ENCODE results near the gene APBB1IP.

DNA sequence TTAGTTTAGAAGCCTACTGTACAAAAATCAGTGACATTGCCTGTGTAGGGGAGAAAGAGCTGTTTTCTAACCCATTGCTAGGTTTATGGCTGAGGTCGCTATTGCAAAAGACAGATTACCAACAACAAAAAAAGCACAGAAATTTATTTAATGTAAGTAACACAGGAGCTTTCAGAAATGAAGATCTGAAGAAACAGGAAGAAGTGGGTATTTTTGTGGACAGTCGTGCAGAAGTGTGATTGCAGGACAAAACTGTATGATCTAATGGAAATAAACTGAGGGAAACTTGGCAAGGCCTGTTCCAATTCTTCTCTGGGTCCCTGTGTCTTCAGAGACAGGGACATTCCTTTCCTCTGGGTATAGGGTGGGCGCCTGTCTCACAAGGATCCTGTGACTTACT is 87.4 kb downstream of the APBB1IP start:
- TF ChIP-seq, protein P1, sequence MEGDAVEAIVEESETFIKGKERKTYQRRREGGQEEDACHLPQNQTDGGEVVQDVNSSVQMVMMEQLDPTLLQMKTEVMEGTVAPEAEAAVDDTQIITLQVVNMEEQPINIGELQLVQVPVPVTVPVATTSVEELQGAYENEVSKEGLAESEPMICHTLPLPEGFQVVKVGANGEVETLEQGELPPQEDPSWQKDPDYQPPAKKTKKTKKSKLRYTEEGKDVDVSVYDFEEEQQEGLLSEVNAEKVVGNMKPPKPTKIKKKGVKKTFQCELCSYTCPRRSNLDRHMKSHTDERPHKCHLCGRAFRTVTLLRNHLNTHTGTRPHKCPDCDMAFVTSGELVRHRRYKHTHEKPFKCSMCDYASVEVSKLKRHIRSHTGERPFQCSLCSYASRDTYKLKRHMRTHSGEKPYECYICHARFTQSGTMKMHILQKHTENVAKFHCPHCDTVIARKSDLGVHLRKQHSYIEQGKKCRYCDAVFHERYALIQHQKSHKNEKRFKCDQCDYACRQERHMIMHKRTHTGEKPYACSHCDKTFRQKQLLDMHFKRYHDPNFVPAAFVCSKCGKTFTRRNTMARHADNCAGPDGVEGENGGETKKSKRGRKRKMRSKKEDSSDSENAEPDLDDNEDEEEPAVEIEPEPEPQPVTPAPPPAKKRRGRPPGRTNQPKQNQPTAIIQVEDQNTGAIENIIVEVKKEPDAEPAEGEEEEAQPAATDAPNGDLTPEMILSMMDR (IDR thresholded peaks at IDR 0.05): no peak
- no peak for TF ChIP-seq EZH2 (IDR thresholded peaks at IDR 0.05; ENCODE audit: borderline replicate concordance, insufficient read depth, low read depth, low read length, poor library complexity, severe bottlenecking)

Data from B cell (primary cell).